GM12878 (cell line): Measurements from ENCODE around the gene ANKS1A. TPM values are rescaled to one million over a fixed set of nuclear protein-coding genes. Genes with fewer than 3 reads are reported as not detected.

ENCODE experiments used
- polyA plus RNA-seq, 11 experiments: library from polyadenylated mRNA; depleted of rRNA in 4 of 11; unstranded in 6 of 11; stranded (reverse) in 5 of 11; fragments of >200 nt; fragmentation: Nextera tagmentation in 4 of 11; fragmentation: Illumina TruSeq in 1 of 11; extraction: Ambion mirVana in 4 of 11; extraction: Trizol in 1 of 11; gene quantifications; 1 replicate in 1 of 11; 2 replicates in 10 of 11; pipeline versions ENCODE4 v1.2.1 to v1.2.3, GENCODE V29; 2011 to 2016; ENCODE audit warnings: inconsistent platforms in 2 of 11, missing spikeins in 2 of 11, low read depth in 1 of 11
- small RNA-seq: library from RNA; depleted of rRNA; stranded (forward); fragments of <200 nt; gene quantifications from one replicate; pipeline ENCODE3, GENCODE V24; 2014
- total RNA-seq, 4 experiments: library from RNA; depleted of rRNA in 3 of 4; stranded (reverse); fragments of >200 nt in 3 of 4; fragmentation: Illumina TruSeq in 1 of 4; extraction: Trizol in 1 of 4; gene quantifications; 2 replicates each; pipeline versions ENCODE4 v1.2.1 to v1.2.3, GENCODE V29; 2013 to 2021

Gene ANKS1A
- total and polyA plus RNA-seq, 10 of the 15 experiments (the other 5 are each of a cell fraction or from before 2014, with no cell fraction given), result 0.60 to 7.0 (median 3.0) TPM

Small RNA genes within 50 kb of the gene (small RNA-seq; reads per million reads assigned to genes)
- gene AL138721.1, result not detected

Other genes with a start within 250 kb of the ANKS1A start
- 45.5 and 47.0 TPM in 2 replicates for gene ILRUN, start 192.5 kb upstream of the ANKS1A start, total RNA-seq (2014; rRNA removed)
- gene ILRUN, start 192.5 kb upstream of the ANKS1A start, total RNA-seq (2014; rRNA removed; fragmentation: Illumina TruSeq; extraction: Trizol), result 55.5 and 56.2 TPM in 2 replicates
- gene ILRUN, start 192.5 kb upstream of the ANKS1A start, total RNA-seq (2021), result 83.9 and 85.0 TPM in 2 replicates
- gene ILRUN, start 192.5 kb upstream of the ANKS1A start, polyA plus RNA-seq (2011; rRNA removed), result 82.3 and 114 TPM in 2 replicates
- 69.6 and 79.9 TPM in 2 replicates for gene ILRUN, start 192.5 kb upstream of the ANKS1A start, polyA plus RNA-seq (2014; fragmentation: Illumina TruSeq; extraction: Trizol)
- gene ILRUN, start 192.5 kb upstream of the ANKS1A start, polyA plus RNA-seq (2014; fragmentation: Nextera tagmentation; extraction: Ambion mirVana), result 10 to 100 TPM; 21.0 to 27.2 TPM
- gene ILRUN, start 192.5 kb upstream of the ANKS1A start, polyA plus RNA-seq (2014; rRNA removed), result 48.2 and 52.4 TPM in 2 replicates
- gene ILRUN, start 192.5 kb upstream of the ANKS1A start, polyA plus RNA-seq (2016; fragmentation: Nextera tagmentation; extraction: Ambion mirVana), result 10 to 100 TPM; 30.2 to 34.1 TPM
- gene SNRPC, start 131.8 kb upstream of the ANKS1A start, total RNA-seq (2014; rRNA removed), result 258 and 298 TPM in 2 replicates
- gene SNRPC, start 131.8 kb upstream of the ANKS1A start, total RNA-seq (2014; rRNA removed; fragmentation: Illumina TruSeq; extraction: Trizol), result 233 and 249 TPM in 2 replicates
- 180 and 196 TPM in 2 replicates for gene SNRPC, start 131.8 kb upstream of the ANKS1A start, total RNA-seq (2021)
- 245 and 260 TPM in 2 replicates for gene SNRPC, start 131.8 kb upstream of the ANKS1A start, polyA plus RNA-seq (2011; rRNA removed)
- gene SNRPC, start 131.8 kb upstream of the ANKS1A start, polyA plus RNA-seq (2014; fragmentation: Illumina TruSeq; extraction: Trizol), result 258 and 370 TPM in 2 replicates
- 100 to 1,000 TPM; 346 to 376 TPM for gene SNRPC, start 131.8 kb upstream of the ANKS1A start, polyA plus RNA-seq (2014; fragmentation: Nextera tagmentation; extraction: Ambion mirVana)
- gene SNRPC, start 131.8 kb upstream of the ANKS1A start, polyA plus RNA-seq (2014; rRNA removed), result 368 and 428 TPM in 2 replicates
- 100 to 1,000 TPM; 529 to 565 TPM for gene SNRPC, start 131.8 kb upstream of the ANKS1A start, polyA plus RNA-seq (2016; fragmentation: Nextera tagmentation; extraction: Ambion mirVana)
- gene BLTP3A, start 97.2 kb upstream of the ANKS1A start, total RNA-seq (2014; rRNA removed), result 9.1 and 10.6 TPM in 2 replicates
- gene BLTP3A, start 97.2 kb upstream of the ANKS1A start, total RNA-seq (2014; rRNA removed; fragmentation: Illumina TruSeq; extraction: Trizol), result 10.4 and 10.5 TPM in 2 replicates
- gene BLTP3A, start 97.2 kb upstream of the ANKS1A start, total RNA-seq (2021), result 15.1 and 16.7 TPM in 2 replicates
- 12.7 and 13.5 TPM in 2 replicates for gene BLTP3A, start 97.2 kb upstream of the ANKS1A start, polyA plus RNA-seq (2011; rRNA removed)
- gene BLTP3A, start 97.2 kb upstream of the ANKS1A start, polyA plus RNA-seq (2014; fragmentation: Illumina TruSeq; extraction: Trizol), result 14.3 TPM in 2 replicates
- gene BLTP3A, start 97.2 kb upstream of the ANKS1A start, polyA plus RNA-seq (2014; fragmentation: Nextera tagmentation; extraction: Ambion mirVana), result 1 to 10 TPM; 2.7 to 2.8 TPM
- gene BLTP3A, start 97.2 kb upstream of the ANKS1A start, polyA plus RNA-seq (2014; rRNA removed), result 9.3 and 9.8 TPM in 2 replicates
- 1 to 10 TPM; 8.3 to 8.4 TPM for gene BLTP3A, start 97.2 kb upstream of the ANKS1A start, polyA plus RNA-seq (2016; fragmentation: Nextera tagmentation; extraction: Ambion mirVana)
- 32.3 and 34.4 TPM in 2 replicates for gene TAF11, start 1.2 kb upstream of the ANKS1A start, total RNA-seq (2014; rRNA removed)
- 38.4 and 40.3 TPM in 2 replicates for gene TAF11, start 1.2 kb upstream of the ANKS1A start, total RNA-seq (2014; rRNA removed; fragmentation: Illumina TruSeq; extraction: Trizol)
- gene TAF11, start 1.2 kb upstream of the ANKS1A start, total RNA-seq (2021), result 27.9 and 30.3 TPM in 2 replicates
- 59.2 and 79.7 TPM in 2 replicates for gene TAF11, start 1.2 kb upstream of the ANKS1A start, polyA plus RNA-seq (2011; rRNA removed)
- gene TAF11, start 1.2 kb upstream of the ANKS1A start, polyA plus RNA-seq (2014; fragmentation: Illumina TruSeq; extraction: Trizol), result 43.0 and 43.6 TPM in 2 replicates
- 10 to 100 TPM; 24.6 to 31.7 TPM for gene TAF11, start 1.2 kb upstream of the ANKS1A start, polyA plus RNA-seq (2014; fragmentation: Nextera tagmentation; extraction: Ambion mirVana)
- gene TAF11, start 1.2 kb upstream of the ANKS1A start, polyA plus RNA-seq (2014; rRNA removed), result 33.5 and 36.8 TPM in 2 replicates
- gene TAF11, start 1.2 kb upstream of the ANKS1A start, polyA plus RNA-seq (2016; fragmentation: Nextera tagmentation; extraction: Ambion mirVana), result 10 to 100 TPM; 26.9 to 27.9 TPM